AG04449 (cell line): ENCODE data around the gene LARP4.

Experiments used
- CTCF ChIA-PET: fragments of 350-600 bp; formaldehyde crosslinking; extraction: SDS; loops from one replicate; lab custom pipeline; 2021; ENCODE audit warnings: antibody characterized with exemption; lab: Yijun Ruan, JAX
- POLR2A ChIA-PET: fragments of 400-600, 350-600 bp; formaldehyde crosslinking; extraction: SDS; loops from one replicate; lab custom pipeline; 2020; ENCODE audit warnings: antibody characterized with exemption, inconsistent platforms; lab: Yijun Ruan, JAX
- DNase-seq: peaks from one replicate; pipeline ENCODE4 v3.0.0-alpha.2; 2010; ENCODE audit warnings: low read depth, low spot score
- H3K4me3 ChIP-seq: 2 replicates; pipeline ENCODE4 v1.5.1; 2011; ENCODE audit warnings: low read depth, mild to moderate bottlenecking, control low read depth, low read length
- CTCF ChIP-seq: IDR thresholded peaks from one replicate; pipeline ENCODE4 v1.5.1; 2011; ENCODE audit warnings: mild to moderate bottlenecking, moderate library complexity, low read length, control low read depth, inconsistent platforms; ENCODE audit not compliant: insufficient read depth; ENCODE audit errors: missing control alignments

LARP4 gene

GRCh38 chr12:50453872-50454271 lies 53.2 kb downstream of the LARP4 start:
- POLR2A ChIA-PET: no interaction called here
- TF ChIP-seq CTCF: no peak
- H3K4me3 ChIP-seq: no peak overlapping the region
- no peak for DNase-seq
- CTCF ChIA-PET: interaction anchor here (1.0 kb wide), 2 partner anchors 14 to 184 kb away, joined by 3 read pairs; no protein-coding TSS in a partner anchor

GRCh38 chr12:50458606-50459005 lies 57.9 kb downstream of the LARP4 start:
- H3K4me3 ChIP-seq: no peak overlapping the region
- peak; percentile 24 for DNase-seq
- ChIA-PET CTCF (interaction anchor here (1.1 kb wide), 1 partner anchor 384 kb away, joined by 3 read pairs; no protein-coding TSS in a partner anchor), POLR2A (no interaction called here)
- no peak for TF ChIP-seq CTCF

- ChIA-PET CTCF (interaction anchor here (1.1 to 1.9 kb wide), 2 partner anchors 11 to 171 kb away, joined by 3 to 5 read pairs; no protein-coding TSS in a partner anchor), POLR2A (no interaction called here)
Observed at GRCh38 chr12:50467439-50467838, 66.8 kb downstream of the LARP4 start.

DNA sequence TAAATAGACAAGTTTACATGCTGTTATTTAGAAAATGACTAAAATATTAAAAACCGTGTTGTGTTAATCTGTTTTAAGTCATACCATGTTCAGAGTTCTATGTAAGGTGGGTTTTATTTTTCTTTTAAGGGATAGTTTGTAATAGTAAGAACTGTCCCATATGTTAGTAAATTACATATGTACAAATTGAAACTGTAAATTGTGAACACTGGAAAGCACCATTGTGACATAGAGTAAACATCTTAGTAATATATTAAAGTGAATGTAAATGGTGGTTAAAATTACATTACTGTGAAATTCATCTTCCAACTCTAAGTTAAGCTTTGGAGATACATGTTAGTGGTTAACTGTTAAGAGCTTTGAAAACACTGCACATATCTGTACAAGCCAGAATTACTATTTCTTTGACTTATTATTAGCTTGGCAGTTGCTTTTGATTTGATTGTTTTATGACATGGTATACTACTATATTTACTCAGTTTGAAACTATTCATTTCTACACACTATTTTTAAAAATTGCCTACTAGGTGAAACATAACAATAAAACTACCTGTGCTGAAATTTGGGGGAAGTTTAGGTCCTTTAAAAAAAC lies 76.7 kb downstream of the LARP4 start:
- ChIA-PET POLR2A (no interaction called here), CTCF (interaction anchor here (0.6 to 1.1 kb wide), 2 partner anchors 28 to 91 kb away, joined by 3 to 4 read pairs; partner anchors contain the start of gene DIP2B)
- H3K4me3 ChIP-seq: no peak overlapping the region
- TF ChIP-seq CTCF: no peak
- DNase-seq: no peak

More at GRCh38 chr12:50467439-50467838, 66.8 kb downstream of the LARP4 start:
- no peak overlapping the region for H3K4me3 ChIP-seq
- no peak for TF ChIP-seq CTCF
- no peak for DNase-seq

GRCh38 chr12:50482571-50482970 lies 81.9 kb downstream of the LARP4 start:
- POLR2A ChIA-PET: no interaction called here
- CTCF ChIA-PET: interaction anchor here (1.2 kb wide), 1 partner anchor 22 kb away, joined by 3 read pairs; the partner anchor contains the start of gene DIP2B
- no peak for TF ChIP-seq CTCF
- no peak for DNase-seq
- H3K4me3 ChIP-seq: no peak overlapping the region

DNA sequence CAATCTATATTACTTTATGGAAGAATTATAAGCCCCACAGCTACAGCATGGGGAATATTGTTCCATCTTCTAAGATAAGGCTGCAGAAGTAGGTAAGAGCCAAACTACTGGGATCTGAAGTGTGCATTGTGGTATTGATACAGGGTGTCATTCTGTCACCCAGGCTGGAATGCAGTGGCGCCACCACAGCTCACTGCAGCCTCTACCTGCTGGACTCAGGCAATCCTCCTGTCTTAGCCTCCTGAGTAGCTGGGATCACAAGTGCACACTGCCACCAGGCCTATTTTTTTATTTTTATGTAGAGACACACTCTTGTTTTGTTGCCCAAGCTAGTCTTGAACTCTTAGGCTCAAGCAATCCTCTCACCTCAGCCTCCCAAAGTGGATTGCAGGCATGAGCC lies 82.8 kb downstream of the LARP4 start:
- CTCF ChIA-PET: interaction anchor here (1.2 kb wide), 1 partner anchor 21 kb away, joined by 3 read pairs; the partner anchor contains the start of gene DIP2B
- POLR2A ChIA-PET: no interaction called here
- DNase-seq: no peak
- TF ChIP-seq CTCF: no peak
- H3K4me3 ChIP-seq: no peak overlapping the region
